Upper lobe of right lung (tissue), 1 donor: Measurements from ENCODE around the gene MEIOB. TPM values are rescaled to one million over a fixed set of nuclear protein-coding genes. Genes with fewer than 3 reads are reported as not detected.

ENCODE experiments used
- ATAC-seq: fragments of 200-7000 bp; cut with Tn5 transposase; one replicate; pipeline ENCODE4 v1.9.1; 2020; ENCODE audit warnings: mild to moderate bottlenecking, moderate library complexity
- DNase-seq: peaks from one replicate; pipeline ENCODE4 v3.0.0-alpha.2; 2020
- H3K27ac ChIP-seq: fragments of 200-600 bp; one replicate; pipeline ENCODE4 v1.8.0; 2022
- H3K27me3 ChIP-seq: fragments of 200-600 bp; one replicate; pipeline ENCODE4 v1.8.0; 2022; ENCODE audit warnings: mild to moderate bottlenecking
- H3K36me3 ChIP-seq: fragments of 200-600 bp; one replicate; pipeline ENCODE4 v1.8.0; 2022
- H3K4me1 ChIP-seq: fragments of 200-600 bp; one replicate; pipeline ENCODE4 v1.8.0; 2022
- H3K4me3 ChIP-seq: fragments of 200-600 bp; one replicate; pipeline ENCODE4 v1.8.0; 2022; ENCODE audit warnings: mild to moderate bottlenecking
- H3K9me3 ChIP-seq: fragments of 200-600 bp; one replicate; pipeline ENCODE4 v1.8.0; 2022
- intact Hi-C: fragments of 100-400 bp; cut with DNase I; formaldehyde crosslinking; loops from one replicate; pipeline ENCODE4 v1.11.0; 2022
- total RNA-seq: library from RNA; stranded (reverse); fragmentation: NEBNext Ultra II Directional; extraction: Animal tissue kit (Norgen Biotek cat#: 25700); gene quantifications from one replicate; pipeline ENCODE4 v1.2.1, GENCODE V29; 2021
- TF ChIP-seq, protein P1 (sequence below): fragments of 200-600 bp; IDR thresholded peaks from one replicate; pipeline ENCODE4 v1.8.0; 2022; ENCODE audit warnings: antibody characterized with exemption
- donor health status: DM: no; HTN: yes; CAD: no; lungs with severe emphysema.

The MEIOB gene
- total RNA-seq, 1 donor from 2014 or later: not detected

DNA sequence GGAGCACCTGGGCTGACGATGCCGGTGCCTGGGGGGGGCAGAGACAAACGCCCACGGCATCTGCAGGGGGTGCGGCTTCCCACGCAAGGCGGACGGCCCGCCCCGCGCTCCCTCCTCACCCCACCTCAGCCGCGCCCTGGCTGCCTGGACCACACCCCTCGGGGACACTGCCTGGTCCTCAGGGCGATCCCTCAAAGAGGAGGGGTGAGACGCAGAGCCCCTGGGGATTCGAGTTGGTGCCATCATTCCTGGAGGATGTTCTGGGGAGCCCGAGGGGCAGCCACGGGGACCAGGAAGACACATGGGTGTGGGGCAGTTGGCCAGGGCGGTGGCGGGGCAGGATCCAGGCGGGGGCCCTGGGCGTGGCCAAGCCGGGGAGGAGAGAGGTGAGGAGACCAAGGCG lies 82.3 kb downstream of the MEIOB start:
- H3K27me3 ChIP-seq: no peaks in the 10 kb centered on the region
- H3K36me3 ChIP-seq: peaks cover 29% of the 10 kb centered on the region
- no peak overlapping the region for H3K4me3 ChIP-seq
- TF ChIP-seq, protein P1, sequence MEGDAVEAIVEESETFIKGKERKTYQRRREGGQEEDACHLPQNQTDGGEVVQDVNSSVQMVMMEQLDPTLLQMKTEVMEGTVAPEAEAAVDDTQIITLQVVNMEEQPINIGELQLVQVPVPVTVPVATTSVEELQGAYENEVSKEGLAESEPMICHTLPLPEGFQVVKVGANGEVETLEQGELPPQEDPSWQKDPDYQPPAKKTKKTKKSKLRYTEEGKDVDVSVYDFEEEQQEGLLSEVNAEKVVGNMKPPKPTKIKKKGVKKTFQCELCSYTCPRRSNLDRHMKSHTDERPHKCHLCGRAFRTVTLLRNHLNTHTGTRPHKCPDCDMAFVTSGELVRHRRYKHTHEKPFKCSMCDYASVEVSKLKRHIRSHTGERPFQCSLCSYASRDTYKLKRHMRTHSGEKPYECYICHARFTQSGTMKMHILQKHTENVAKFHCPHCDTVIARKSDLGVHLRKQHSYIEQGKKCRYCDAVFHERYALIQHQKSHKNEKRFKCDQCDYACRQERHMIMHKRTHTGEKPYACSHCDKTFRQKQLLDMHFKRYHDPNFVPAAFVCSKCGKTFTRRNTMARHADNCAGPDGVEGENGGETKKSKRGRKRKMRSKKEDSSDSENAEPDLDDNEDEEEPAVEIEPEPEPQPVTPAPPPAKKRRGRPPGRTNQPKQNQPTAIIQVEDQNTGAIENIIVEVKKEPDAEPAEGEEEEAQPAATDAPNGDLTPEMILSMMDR: no peak
- H3K9me3 ChIP-seq: no peaks in the 10 kb centered on the region
- H3K4me1 ChIP-seq: no peaks in the 10 kb centered on the region
- H3K27ac ChIP-seq: no peak overlapping the region
- DNase-seq (peak; percentile 62), ATAC-seq (no peak)
- intact Hi-C loops: no loop called here

- ATAC-seq: no peak
Measured at GRCh38 chr16:1788708-1789100, 83.3 kb downstream of the MEIOB start.

DNA sequence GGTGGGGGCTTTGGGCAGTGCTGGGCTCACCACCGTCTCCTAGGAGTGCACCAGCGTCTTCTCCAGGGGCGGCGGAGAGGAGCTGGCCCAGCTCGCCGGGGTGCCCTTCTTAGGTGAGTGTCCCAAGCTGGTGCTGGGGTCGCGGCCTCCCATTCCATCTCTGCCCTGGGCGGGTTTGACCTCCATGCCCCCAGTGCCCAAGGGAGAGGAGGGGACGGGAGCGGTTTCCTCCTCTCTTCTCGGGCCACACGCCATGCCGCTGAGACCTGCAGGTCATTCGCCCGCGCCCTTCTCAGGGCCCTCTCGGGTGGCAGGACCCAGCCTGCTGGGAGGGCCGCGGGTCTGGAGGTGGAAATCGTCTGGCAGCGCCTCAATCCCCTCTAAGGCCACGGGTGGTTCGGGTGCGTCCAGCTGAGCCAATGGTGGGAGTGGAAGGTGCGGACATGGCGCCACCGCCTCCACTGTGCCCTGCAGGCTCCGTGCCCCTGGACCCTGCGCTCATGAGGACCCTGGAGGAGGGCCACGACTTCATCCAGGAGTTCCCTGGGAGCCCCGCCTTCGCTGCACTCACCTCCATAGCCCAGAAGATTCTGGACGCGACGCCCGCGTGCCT lies 83.8 kb downstream of the MEIOB start:
- peaks cover 29% of the 10 kb centered on the region for H3K36me3 ChIP-seq
- TF ChIP-seq, protein P1: no peak
- intact Hi-C loops: no loop called here

More at GRCh38 chr16:1788708-1789100, 83.3 kb downstream of the MEIOB start:
- Histone ChIP-seq H3K4me1 (peaks cover 8% of the 10 kb centered on the region), H3K9me3 (no peaks in the 10 kb centered on the region), H3K36me3 (peaks cover 29% of the 10 kb centered on the region), H3K27me3 (no peaks in the 10 kb centered on the region), H3K4me3 (no peak overlapping the region), H3K27ac (no peak overlapping the region)
- TF ChIP-seq, protein P1: no peak
- peak; percentile 57 for DNase-seq
- intact Hi-C loops: no loop called here

GRCh38 chr16:1787322-1788094 lies 84.5 kb downstream of the MEIOB start:
- Histone ChIP-seq H3K9me3 (no peaks in the 10 kb centered on the region), H3K36me3 (peaks cover 29% of the 10 kb centered on the region), H3K27ac (no peak overlapping the region), H3K4me3 (no peak overlapping the region), H3K27me3 (no peaks in the 10 kb centered on the region), H3K4me1 (peaks cover 8% of the 10 kb centered on the region)
- DNase-seq (peak; percentile 62), ATAC-seq (no peak)
- intact Hi-C loops: no loop called here
- TF ChIP-seq, protein P1: no peak

More for the DNA sequence above, 83.8 kb downstream of the MEIOB start:
- ATAC-seq (no peak), DNase-seq (peak; percentile 66)
- no peak overlapping the region for H3K4me3 ChIP-seq
- H3K27ac ChIP-seq: no peak overlapping the region
- H3K4me1 ChIP-seq: peaks cover 8% of the 10 kb centered on the region
- no peaks in the 10 kb centered on the region for H3K9me3 ChIP-seq
- H3K27me3 ChIP-seq: no peaks in the 10 kb centered on the region

- H3K4me3 ChIP-seq: no peak overlapping the region
- H3K27me3 ChIP-seq: no peaks in the 10 kb centered on the region
- no peaks in the 10 kb centered on the region for H3K9me3 ChIP-seq
- no peak for DNase-seq
- TF ChIP-seq, protein P1: no peak
- H3K36me3 ChIP-seq: peaks cover 29% of the 10 kb centered on the region
- H3K27ac ChIP-seq: no peak overlapping the region
- peaks cover 8% of the 10 kb centered on the region for H3K4me1 ChIP-seq
- intact Hi-C loops: no loop called here
- no peak for ATAC-seq
Measured at GRCh38 chr16:1787056-1787321, 85.0 kb downstream of the MEIOB start.
